Mononuclear cell (primary cell): ENCODE data around the gene ADAMTSL5. TPM values are rescaled to one million over a fixed set of nuclear protein-coding genes. Genes with fewer than 3 reads are reported as not detected.
"Not testable (repeated sequence)": the region's sequence is repeated elsewhere in the genome, so short reads cannot be mapped to it uniquely, and the experiment has no call there.

Source experiments
- H3K27me3 ChIP-seq: 2 replicates; pipeline ENCODE4 v1.6.0; 2011; ENCODE audit warnings: low read length, control low read depth; ENCODE audit not compliant: insufficient read depth
- H3K4me1 ChIP-seq: 2 replicates; pipeline ENCODE4 v1.5.1; 2011; ENCODE audit warnings: mild to moderate bottlenecking, low read length, control low read depth; ENCODE audit not compliant: insufficient read depth
- H3K4me3 ChIP-seq: 2 replicates; pipeline ENCODE4 v1.5.1; 2011; ENCODE audit warnings: mild to moderate bottlenecking, low read length, moderate library complexity
- H3K9me3 ChIP-seq: 2 replicates; pipeline ENCODE4 v1.5.1; 2011; ENCODE audit warnings: low read depth, mild to moderate bottlenecking, control low read depth, low read length
- total RNA-seq: library from RNA; depleted of rRNA; stranded (reverse); fragments of >200 nt; gene quantifications from one replicate; pipeline ENCODE4 v1.2.3, GENCODE V29; 2012

Gene ADAMTSL5
- total RNA-seq, 1 donor = 0.84 TPM

- no peaks in the 10 kb centered on the region for H3K9me3 ChIP-seq
- H3K27me3 ChIP-seq = no peaks in the 10 kb centered on the region
- no peak overlapping the region for H3K4me3 ChIP-seq
- no peaks in the 10 kb centered on the region for H3K4me1 ChIP-seq
These were observed 26.2 kb upstream of the ADAMTSL5 start for GRCh38 chr19:1538978-1539377.

GRCh38 chr19:1535699-1536098 is 22.9 kb upstream of the ADAMTSL5 start:
- H3K4me3 ChIP-seq, H3K27me3 ChIP-seq, H3K4me1 ChIP-seq, H3K9me3 ChIP-seq: not testable (repeated sequence)

GRCh38 chr19:1534972-1535371 is 22.2 kb upstream of the ADAMTSL5 start:
- H3K27me3 ChIP-seq = no peaks in the 10 kb centered on the region
- no peak overlapping the region for H3K4me3 ChIP-seq
- no peaks in the 10 kb centered on the region for H3K9me3 ChIP-seq
- H3K4me1 ChIP-seq = no peaks in the 10 kb centered on the region

- H3K27me3 ChIP-seq = no peaks in the 10 kb centered on the region
- no peaks in the 10 kb centered on the region for H3K4me1 ChIP-seq
- H3K4me3 ChIP-seq = no peak overlapping the region
- H3K9me3 ChIP-seq = no peaks in the 10 kb centered on the region
These were observed 20.8 kb upstream of the ADAMTSL5 start for GRCh38 chr19:1533510-1534150.

GRCh38 chr19:1532003-1532402 is 19.2 kb upstream of the ADAMTSL5 start:
- H3K4me3 ChIP-seq = no peak overlapping the region
- no peaks in the 10 kb centered on the region for H3K9me3 ChIP-seq
- H3K27me3 ChIP-seq = no peaks in the 10 kb centered on the region
- no peaks in the 10 kb centered on the region for H3K4me1 ChIP-seq

GRCh38 chr19:1531587-1531986 is 18.8 kb upstream of the ADAMTSL5 start:
- H3K9me3 ChIP-seq = no peaks in the 10 kb centered on the region
- H3K4me3 ChIP-seq = no peak overlapping the region
- H3K4me1 ChIP-seq = no peaks in the 10 kb centered on the region
- no peaks in the 10 kb centered on the region for H3K27me3 ChIP-seq

- H3K9me3 ChIP-seq, H3K4me3 ChIP-seq, H3K27me3 ChIP-seq, H3K4me1 ChIP-seq: not testable (repeated sequence)
These were observed 18.0 kb upstream of the ADAMTSL5 start for GRCh38 chr19:1530856-1531255.

GRCh38 chr19:1529430-1529816 is 16.6 kb upstream of the ADAMTSL5 start:
- no peaks in the 10 kb centered on the region for H3K4me1 ChIP-seq

GRCh38 chr19:1528596-1529429 is 16.0 kb upstream of the ADAMTSL5 start:
- Histone ChIP-seq H3K9me3 (no peaks in the 10 kb centered on the region), H3K27me3 (peaks cover 10% of the 10 kb centered on the region), H3K4me3 (no peak overlapping the region), H3K4me1 (no peaks in the 10 kb centered on the region)

More at GRCh38 chr19:1529430-1529816, 16.6 kb upstream of the ADAMTSL5 start:
- Histone ChIP-seq H3K27me3 (peaks cover 8% of the 10 kb centered on the region), H3K4me3 (no peak overlapping the region), H3K9me3 (no peaks in the 10 kb centered on the region)

- Histone ChIP-seq H3K4me1 (no peaks in the 10 kb centered on the region), H3K9me3 (no peaks in the 10 kb centered on the region), H3K4me3 (no peak overlapping the region), H3K27me3 (peaks cover 18% of the 10 kb centered on the region)
These were observed 15.0 kb upstream of the ADAMTSL5 start for GRCh38 chr19:1527650-1528309.

- no peaks in the 10 kb centered on the region for H3K9me3 ChIP-seq
- no peaks in the 10 kb centered on the region for H3K4me1 ChIP-seq
- no peak overlapping the region for H3K4me3 ChIP-seq
- H3K27me3 ChIP-seq = peaks cover 19% of the 10 kb centered on the region
These were observed 14.3 kb upstream of the ADAMTSL5 start for GRCh38 chr19:1526979-1527649.

GRCh38 chr19:1526066-1526778 is 13.4 kb upstream of the ADAMTSL5 start:
- H3K4me3 ChIP-seq = no peak overlapping the region
- no peaks in the 10 kb centered on the region for H3K9me3 ChIP-seq
- peaks cover 19% of the 10 kb centered on the region for H3K27me3 ChIP-seq
- no peaks in the 10 kb centered on the region for H3K4me1 ChIP-seq

GRCh38 chr19:1525343-1525742 is 12.5 kb upstream of the ADAMTSL5 start:
- H3K4me1 ChIP-seq = no peaks in the 10 kb centered on the region
- H3K27me3 ChIP-seq = peaks cover 19% of the 10 kb centered on the region
- no peak overlapping the region for H3K4me3 ChIP-seq
- no peaks in the 10 kb centered on the region for H3K9me3 ChIP-seq

- peaks cover 19% of the 10 kb centered on the region for H3K27me3 ChIP-seq
- no peak overlapping the region for H3K4me3 ChIP-seq
- no peaks in the 10 kb centered on the region for H3K4me1 ChIP-seq
- H3K9me3 ChIP-seq = no peaks in the 10 kb centered on the region
These were observed 12.1 kb upstream of the ADAMTSL5 start for GRCh38 chr19:1524972-1525325.
